GM18951 (cell line): ENCODE measurements around the gene ZNF362.

Source experiments
- POLR2A ChIP-seq: IDR thresholded peaks from 4 replicates; pipeline ENCODE4 v1.6.1; 2011; ENCODE audit warnings: mild to moderate bottlenecking; ENCODE audit not compliant: insufficient read length, insufficient read depth; ENCODE audit errors: extremely low read depth
- in situ Hi-C: fragments of 300-500 bp; cut with MboI; formaldehyde crosslinking; loops from one replicate; pipeline ENCODE4 v1.12.0; 2022; ENCODE audit warnings: low sequenced_read_pairs, mixed read lengths, inconsistent platforms; ENCODE audit not compliant: unreplicated experiment

The ZNF362 gene

GRCh38 chr1:33268927-33269610 is 12.8 kb downstream of the ZNF362 start:
- in situ Hi-C loops: no loop called here
- TF ChIP-seq POLR2A: no peak

DNA sequence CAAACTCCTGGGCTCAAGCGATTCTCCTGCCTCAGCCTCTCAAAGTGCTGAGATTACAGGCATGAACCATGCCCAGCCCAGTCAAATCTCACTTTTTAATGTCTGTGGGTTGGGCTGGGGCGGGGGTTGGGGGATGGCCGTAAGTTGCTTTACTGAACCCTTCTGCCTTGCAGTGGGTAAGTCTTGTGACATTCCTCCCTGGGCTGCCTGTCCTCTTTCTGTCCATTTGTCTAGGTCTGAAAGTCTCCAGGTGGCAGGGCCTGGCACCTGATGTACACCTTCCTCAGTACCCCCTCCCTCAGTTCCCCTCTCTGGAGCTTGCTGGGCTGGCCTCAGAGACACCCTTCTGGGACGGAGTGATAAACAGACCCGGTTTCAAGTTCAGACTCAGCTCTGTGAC is 13.3 kb downstream of the ZNF362 start:
- TF ChIP-seq POLR2A: no peak
- in situ Hi-C loops: no loop called here

- no peak for TF ChIP-seq POLR2A
- in situ Hi-C loops: no loop called here
Observed at GRCh38 chr1:33270379-33270778, 14.1 kb downstream of the ZNF362 start.

- in situ Hi-C loops: no loop called here
- no peak for TF ChIP-seq POLR2A
Observed at GRCh38 chr1:33270808-33271465, 14.6 kb downstream of the ZNF362 start.

DNA sequence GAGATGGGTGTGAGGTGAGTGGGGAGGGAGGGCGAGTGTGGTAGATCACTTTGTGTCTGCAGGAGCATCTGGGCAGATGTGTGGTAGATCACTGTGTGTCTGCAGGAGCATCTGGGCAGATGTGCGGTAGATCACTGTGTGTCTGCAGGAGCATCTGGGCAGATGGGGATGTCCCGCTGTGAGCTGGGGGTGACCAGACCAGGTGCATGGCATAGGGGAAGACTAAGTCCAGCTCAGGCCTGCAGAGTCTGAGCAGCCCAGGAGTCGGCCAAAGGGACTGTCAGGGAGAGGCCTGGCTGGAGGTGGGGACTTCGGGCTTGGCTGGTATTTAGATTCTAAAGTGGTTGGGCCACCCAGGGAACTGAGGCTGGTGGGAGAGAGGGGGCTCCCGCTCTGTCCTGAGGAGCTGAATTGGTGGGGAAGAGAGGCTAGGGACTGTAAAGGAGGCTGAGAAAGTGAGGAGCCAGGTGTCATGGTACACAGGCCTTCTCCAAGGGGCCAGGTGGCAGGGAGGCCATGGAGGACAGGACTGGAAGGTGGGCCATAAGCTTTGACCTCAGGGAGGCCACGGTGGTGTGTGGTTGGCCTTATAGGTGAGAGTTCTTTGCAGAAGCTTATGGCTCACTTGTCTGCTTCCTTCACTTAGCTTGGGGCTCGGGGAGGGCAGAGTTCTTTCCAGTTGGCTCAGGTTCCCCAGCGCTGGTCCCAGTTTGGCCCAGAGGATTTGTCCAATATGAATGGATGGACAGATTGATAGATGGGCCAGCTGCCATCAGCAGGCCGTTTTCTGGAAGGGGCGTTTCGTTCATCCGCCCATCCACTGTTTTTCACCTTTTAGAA is 15.6 kb downstream of the ZNF362 start:
- TF ChIP-seq POLR2A: no peak
- in situ Hi-C loops: no loop called here

GRCh38 chr1:33272509-33272908 is 16.2 kb downstream of the ZNF362 start:
- in situ Hi-C loops: no loop called here
- no peak for TF ChIP-seq POLR2A

DNA sequence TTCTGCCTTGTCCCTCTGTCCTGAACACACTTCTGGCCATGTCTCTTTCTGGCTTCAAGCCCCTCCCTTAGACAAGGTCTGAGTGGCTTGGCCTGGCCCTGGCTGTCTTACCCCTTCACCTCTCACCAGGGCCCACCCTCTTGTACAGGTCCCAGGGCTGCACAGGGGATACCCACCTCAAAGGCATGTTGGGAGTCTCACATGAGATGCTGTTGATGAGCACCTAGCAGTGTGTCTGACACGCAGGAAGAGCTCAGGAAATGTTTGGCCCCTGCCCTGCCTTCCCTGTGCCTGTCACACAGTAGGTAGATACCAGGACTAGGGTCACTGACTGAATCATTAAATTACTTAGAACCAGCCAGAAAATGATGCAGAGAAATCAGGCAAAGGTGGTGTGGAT is 16.6 kb downstream of the ZNF362 start:
- TF ChIP-seq POLR2A: no peak
- in situ Hi-C loops: no loop called here

DNA sequence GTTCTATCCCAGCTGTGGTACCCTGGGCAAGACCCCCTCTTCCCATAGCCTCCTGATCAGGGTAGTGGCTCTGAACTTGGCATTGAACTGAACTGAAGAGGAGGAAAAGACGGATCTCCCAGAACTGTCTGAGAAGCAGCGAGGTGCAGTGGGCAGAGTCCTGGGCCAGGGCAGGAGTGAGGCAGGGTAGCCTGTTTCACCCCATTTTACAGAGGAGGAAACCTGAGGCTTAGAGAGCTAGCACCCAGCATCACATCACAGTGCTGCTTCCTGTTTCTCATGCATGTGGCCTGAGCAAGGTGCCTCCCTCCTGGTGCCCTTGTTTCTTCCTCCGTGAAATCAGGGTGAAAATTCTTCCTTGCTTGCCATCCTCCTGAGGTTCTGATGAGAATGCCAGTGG is 17.1 kb downstream of the ZNF362 start:
- in situ Hi-C loops: no loop called here
- no peak for TF ChIP-seq POLR2A

- in situ Hi-C loops: no loop called here
- no peak for TF ChIP-seq POLR2A
Observed at GRCh38 chr1:33273961-33274371, 17.7 kb downstream of the ZNF362 start.

DNA sequence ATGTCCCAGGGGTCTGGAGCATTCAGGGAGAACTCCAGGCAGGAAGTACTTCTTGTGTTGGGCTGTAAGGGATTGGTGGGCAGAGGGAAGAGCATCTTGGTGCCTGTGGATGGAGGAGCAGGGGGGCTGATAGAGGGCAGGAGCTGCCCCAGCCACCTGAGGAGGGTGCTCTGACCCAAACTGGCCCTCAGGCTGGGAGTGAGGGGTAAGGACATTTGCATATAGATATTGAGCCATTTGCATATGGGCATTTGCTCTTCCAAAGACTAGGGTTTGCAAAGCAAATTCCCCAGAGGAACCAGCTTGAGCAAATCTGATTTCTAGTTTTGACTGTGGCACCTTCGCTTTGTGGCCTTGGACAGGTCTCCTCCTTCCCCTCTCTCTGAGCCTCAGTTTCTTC is 18.2 kb downstream of the ZNF362 start:
- in situ Hi-C loops: no loop called here
- no peak for TF ChIP-seq POLR2A

GRCh38 chr1:33275195-33275594 is 18.9 kb downstream of the ZNF362 start:
- in situ Hi-C loops: no loop called here
- TF ChIP-seq POLR2A: no peak

DNA sequence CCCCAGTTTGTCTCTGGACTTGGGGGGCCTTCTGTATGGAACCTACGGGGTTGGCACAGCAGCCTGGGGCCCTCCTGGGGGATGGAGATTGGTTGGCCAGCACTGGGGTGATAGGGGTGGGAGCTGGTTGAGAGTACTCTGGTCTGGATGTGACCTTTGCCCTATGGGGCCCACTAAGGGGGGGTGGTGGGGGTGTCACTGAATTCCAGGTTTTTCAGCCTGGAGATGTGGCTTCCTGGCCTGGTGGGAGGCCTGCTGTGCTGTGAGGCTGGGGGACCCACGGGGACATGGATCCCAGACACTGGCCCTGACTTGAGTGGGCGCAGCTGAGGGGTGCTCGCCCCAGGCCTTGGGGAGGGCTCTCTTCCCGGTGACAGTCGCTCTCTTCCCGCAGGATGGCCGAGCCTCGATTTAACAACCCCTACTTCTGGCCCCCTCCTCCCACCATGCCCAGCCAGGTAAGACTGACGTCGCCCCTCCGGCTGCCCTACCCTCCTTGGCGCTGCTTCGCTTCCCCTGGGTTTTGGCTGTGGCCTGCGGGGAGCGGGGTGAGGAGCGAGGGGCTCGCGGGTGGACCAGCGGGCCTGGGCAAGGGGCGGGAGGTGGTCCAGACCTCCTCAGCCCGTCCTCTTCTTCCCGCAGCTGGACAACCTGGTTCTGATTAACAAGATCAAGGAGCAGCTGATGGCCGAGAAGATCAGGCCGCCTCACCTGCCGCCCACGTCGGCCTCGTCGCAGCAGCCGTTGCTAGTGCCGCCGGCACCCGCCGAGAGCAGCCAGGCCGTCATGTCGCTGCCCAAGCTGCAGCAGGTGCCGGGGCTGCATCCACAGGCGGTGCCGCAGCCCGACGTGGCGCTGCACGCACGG is 19.6 kb downstream of the ZNF362 start:
- TF ChIP-seq POLR2A: no peak
- in situ Hi-C loops: no loop called here

DNA sequence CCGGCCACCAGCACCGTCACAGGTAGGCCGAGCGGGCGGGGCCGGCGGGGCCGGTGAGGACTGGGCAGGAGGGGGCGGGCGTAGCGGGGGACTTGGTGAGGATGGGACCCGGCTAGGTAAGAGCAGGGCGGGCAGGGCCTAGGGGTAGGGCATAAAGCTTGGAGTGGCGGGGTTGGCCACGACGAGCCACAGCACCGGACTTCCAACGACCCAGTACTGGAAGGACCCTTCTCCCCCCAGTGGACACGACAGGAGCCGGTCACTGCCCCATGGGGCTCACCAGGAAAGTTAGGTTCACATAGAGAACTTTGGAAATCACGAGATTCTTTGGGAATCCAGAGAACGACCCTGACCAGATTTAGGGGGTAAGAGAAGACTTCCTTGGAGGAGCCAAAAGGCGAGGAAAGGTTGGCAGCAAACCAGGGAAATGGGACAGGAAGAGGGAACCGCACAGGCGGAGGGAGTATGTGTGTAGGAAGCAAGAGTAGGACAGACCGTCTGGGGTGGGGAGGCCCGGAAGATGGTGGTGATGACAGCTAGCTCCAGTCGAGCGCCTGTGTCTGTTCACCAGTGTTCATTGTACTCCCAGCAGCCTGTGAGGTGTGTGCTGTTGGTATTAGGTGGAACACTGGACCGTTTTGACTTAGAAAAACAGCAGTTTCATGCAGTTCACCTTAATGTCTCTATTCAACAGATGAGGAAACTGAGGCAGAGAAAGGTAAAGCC is 20.4 kb downstream of the ZNF362 start:
- TF ChIP-seq POLR2A: no peak
- in situ Hi-C loops: no loop called here
